GM12878 (cell line): ENCODE results near the gene NEBL. TPM values are rescaled to one million over a fixed set of nuclear protein-coding genes. Genes with fewer than 3 reads are reported as not detected.

Source experiments
- ATAC-seq: fragments of 200-7000 bp; cut with Tn5 transposase; 3 replicates; pipeline ENCODE4 v1.9.1; 2020; ENCODE audit warnings: mild to moderate bottlenecking, moderate library complexity
- BruUV-seq: library from RNA; stranded (reverse); fragments of 400-500 nt; replicated peaks from 2 replicates; lab custom pipeline; 2021; lab: Mats Ljungman, UMichigan
- CTCF ChIA-PET: fragments of 300-600 bp; sonication (Branson Sonifier 250); formaldehyde crosslinking; extraction: SDS; loops from one replicate; lab custom pipeline; 2021; ENCODE audit warnings: inconsistent platforms; lab: Yijun Ruan, JAX
- POLR2A ChIA-PET: fragments of 350-600 bp; formaldehyde crosslinking; extraction: SDS; loops from one replicate; lab custom pipeline; 2021; ENCODE audit warnings: inconsistent platforms; lab: Charles Lee
- RAD21 ChIA-PET: fragments of 300-600 bp; sonication (Branson Sonifier 250); formaldehyde crosslinking; loops from one replicate; lab custom pipeline; 2023; ENCODE audit warnings: antibody characterized with exemption; ENCODE audit not compliant: unreplicated experiment; lab: Charles Lee
- SMC1A ChIA-PET: fragments of 300-600 bp; sonication (Branson Sonifier 250); formaldehyde crosslinking; loops from one replicate; lab custom pipeline; 2023; ENCODE audit not compliant: unreplicated experiment, uncharacterized antibody; lab: Charles Lee
- DNase-seq: peaks from one replicate; pipeline ENCODE4 v3.0.0-alpha.2; 2011; ENCODE audit warnings: low read depth, low spot score
- FAIRE-seq: peaks from 3 replicates; lab custom pipeline; 2011; peaks lifted over from hg19 to GRCh38; lab: Jason Lieb, UNC
- H2AFZ ChIP-seq: 2 replicates; pipeline ENCODE4 v1.6.0; 2011; ENCODE audit warnings: low read depth, low read length, control low read depth; ENCODE audit not compliant: control insufficient read depth
- H3K27ac ChIP-seq: 2 replicates; pipeline ENCODE4 v1.5.1; 2011; ENCODE audit warnings: control low read depth; ENCODE audit not compliant: control insufficient read depth, insufficient read depth
- H3K27me3 ChIP-seq, 2 experiments: replicated peaks in 1 of 2; 2 replicates each; pipeline versions ENCODE4 v1.6.0 to v1.6.1; 2011; ENCODE audit warnings: low read length in 1 of 2; ENCODE audit not compliant: control insufficient read depth in 2 of 2, insufficient read depth in 2 of 2
- H3K36me3 ChIP-seq, 2 experiments: 2 replicates each; pipeline ENCODE4 v1.5.1; 2011; ENCODE audit warnings: low read length in 1 of 2; ENCODE audit not compliant: control insufficient read depth in 2 of 2, insufficient read depth in 2 of 2
- H3K4me1 ChIP-seq: 2 replicates; pipeline ENCODE4 v1.6.1; 2011; ENCODE audit warnings: mild to moderate bottlenecking, low read length, moderate library complexity, mixed read lengths; ENCODE audit not compliant: control insufficient read depth, insufficient read depth
- H3K4me2 ChIP-seq: 2 replicates; pipeline ENCODE4 v1.6.0; 2011; ENCODE audit warnings: control low read depth; ENCODE audit not compliant: control insufficient read depth, insufficient read depth
- H3K4me3 ChIP-seq: fragments of 200-600 bp; sonication (generic); 2 replicates; pipeline ENCODE4 v1.5.1; 2016
- H3K79me2 ChIP-seq: 2 replicates; pipeline ENCODE4 v1.6.0; 2011; ENCODE audit warnings: low read length; ENCODE audit not compliant: control insufficient read depth, insufficient read depth
- H3K9ac ChIP-seq: 2 replicates; pipeline ENCODE4 v1.8.0; 2011; ENCODE audit warnings: low read length, control low read depth, mixed read lengths; ENCODE audit not compliant: control insufficient read depth, insufficient read depth
- H3K9me3 ChIP-seq: replicated peaks from 3 replicates; pipeline ENCODE4 v1.5.1; 2011; ENCODE audit warnings: mild to moderate bottlenecking, low read length; ENCODE audit not compliant: control insufficient read depth, insufficient read depth
- H4K20me1 ChIP-seq: 2 replicates; pipeline ENCODE4 v1.6.0; 2011; ENCODE audit not compliant: control insufficient read depth, insufficient read depth
- BCL3 ChIP-seq: IDR thresholded peaks from 2 replicates; pipeline ENCODE4 v1.6.1; 2011; ENCODE audit warnings: borderline replicate concordance, low read depth, mild to moderate bottlenecking, moderate library complexity, low read length; ENCODE audit not compliant: insufficient read depth, poor library complexity, severe bottlenecking
- NFYB ChIP-seq: IDR thresholded peaks from 2 replicates; pipeline ENCODE4 v1.6.1; 2011; ENCODE audit warnings: low read depth, mild to moderate bottlenecking, low read length, improper control_type of control experiment, moderate library complexity; ENCODE audit not compliant: insufficient read depth
- TCF3 ChIP-seq: IDR thresholded peaks from 2 replicates; pipeline ENCODE4 v1.6.1; 2012; ENCODE audit warnings: low read depth, mild to moderate bottlenecking, low read length, borderline replicate concordance; ENCODE audit not compliant: insufficient read depth
- YBX1 ChIP-seq: fragments of 450-650 bp; IDR thresholded peaks from 2 replicates; pipeline ENCODE4 v1.6.1; 2016; ENCODE audit warnings: antibody characterized with exemption
- ZZZ3 ChIP-seq: IDR thresholded peaks from 2 replicates; pipeline ENCODE4 v1.6.1; 2011; ENCODE audit warnings: low read depth; ENCODE audit not compliant: control insufficient read depth, insufficient read length
- WGBS: methylation state at CpG from one replicate; pipeline ENCODE4 v1.1.6; 2016; ENCODE audit warnings: low lambda C conversion rate; ENCODE audit not compliant: insufficient replicate concordance, insufficient coverage; ENCODE audit errors: missing lambda C conversion rate; 5-methylcytosine and 5-hydroxymethylcytosine counted together
- in situ Hi-C: fragments of 300-500 bp; cut with MboI; formaldehyde crosslinking; loops from 9 replicates; pipeline ENCODE4 v1.14.3; 2018; ENCODE audit warnings: mixed read lengths
- intact Hi-C: fragments of 100-400 bp; cut with micrococcal nuclease; formaldehyde crosslinking; loops from one replicate; pipeline ENCODE4 v1.14.2; 2022; ENCODE audit not compliant: unreplicated experiment
- polyA plus RNA-seq, 11 experiments: library from polyadenylated mRNA; depleted of rRNA in 4 of 11; unstranded in 6 of 11; stranded (reverse) in 5 of 11; fragments of >200 nt; fragmentation: Nextera tagmentation in 4 of 11; fragmentation: Illumina TruSeq in 1 of 11; extraction: Ambion mirVana in 4 of 11; extraction: Trizol in 1 of 11; gene quantifications; 1 replicate in 1 of 11; 2 replicates in 10 of 11; pipeline versions ENCODE4 v1.2.1 to v1.2.3, GENCODE V29; 2011 to 2016; ENCODE audit warnings: inconsistent platforms in 2 of 11, missing spikeins in 2 of 11, low read depth in 1 of 11
- total RNA-seq, 4 experiments: library from RNA; depleted of rRNA in 3 of 4; stranded (reverse); fragments of >200 nt in 3 of 4; fragmentation: Illumina TruSeq in 1 of 4; extraction: Trizol in 1 of 4; gene quantifications; 2 replicates each; pipeline versions ENCODE4 v1.2.1 to v1.2.3, GENCODE V29; 2013 to 2021

Gene NEBL
- total and polyA plus RNA-seq, 10 of the 15 experiments (the other 5 are each of a cell fraction or from before 2014, with no cell fraction given), result 0.04 to 0.56 (median 0.11) TPM; not detected in 6

- in situ Hi-C loops (no loop called here), intact Hi-C loops (no loop called here)
- ChIA-PET SMC1A (no interaction called here), CTCF (interaction anchor here (0.9 to 1.4 kb wide), 2 partner anchors 12 to 130 kb away, joined by 3 read pairs; no protein-coding TSS in a partner anchor), POLR2A (no interaction called here), RAD21 (no interaction called here)
- DNase-seq (no peak), ATAC-seq (no peak), FAIRE-seq (no peak)
- no peaks in the 10 kb centered on the region; a peak in 2 of 4 replicates for H3K27me3 ChIP-seq
- no peak overlapping the region for H2AFZ ChIP-seq
- 16% methylated on average over 6 of the region's 6 CpGs for WGBS
- no peak overlapping the region for H3K27ac ChIP-seq
- no peak overlapping the region for H3K4me3 ChIP-seq
- BruUV-seq, result no TSS peak
- H3K9me3 ChIP-seq, result no peaks in the 10 kb centered on the region
- no peaks in the 10 kb centered on the region for H3K36me3 ChIP-seq
- no peaks in the 10 kb centered on the region for H3K4me1 ChIP-seq
- H3K4me2 ChIP-seq, result no peak overlapping the region
- no peaks in the 10 kb centered on the region for H3K79me2 ChIP-seq
- H3K9ac ChIP-seq, result no peak overlapping the region
- H4K20me1 ChIP-seq, result no peaks in the 10 kb centered on the region
- TF ChIP-seq BCL3 (peak; percentile 25), TCF3 (0 out of 2 replicates have a peak, but pooled peaks have one; percentile 29), NFYB (no peak), ZZZ3 (no peak), YBX1 (no peak)
Observed at GRCh38 chr10:20890009-20890408, 7.1 kb downstream of the NEBL start.
